K562 (cell line): ENCODE data around the gene MYL12B. TPM values are rescaled to one million over a fixed set of nuclear protein-coding genes. Genes with fewer than 3 reads are reported as not detected.

Experiments
- ATAC-seq: fragments of 200-7000 bp; cut with Tn5 transposase; 3 replicates; pipeline ENCODE4 v1.9.1; 2020; ENCODE audit warnings: moderate library complexity
- BruUV-seq: library from RNA; stranded (reverse); fragments of 400-500 nt; replicated peaks from 2 replicates; lab custom pipeline; 2021; lab: Mats Ljungman, UMichigan
- CTCF ChIA-PET: fragments of 300-600 bp; formaldehyde crosslinking; extraction: SDS; loops from one replicate; lab custom pipeline; 2021; ENCODE audit warnings: low intra/inter-chr PET ratio; lab: Yijun Ruan, JAX
- POLR2A ChIA-PET: fragments of 300-600, 350-650 bp; sonication (Branson Sonifier 250); formaldehyde crosslinking; extraction: SDS; loops from one replicate; lab custom pipeline; 2021; ENCODE audit warnings: antibody characterized with exemption, inconsistent platforms; lab: Yijun Ruan, JAX
- DNase-seq, 4 experiments: peaks; one replicate each; pipeline versions ENCODE4 v3.0.0 to v3.0.0-alpha.2; 2011 to 2018; ENCODE audit warnings: low spot score in 3 of 4, mixed read lengths in 3 of 4; ENCODE audit errors: extremely low read depth in 1 of 4
- FAIRE-seq: peaks from 2 replicates; lab custom pipeline; 2011; peaks lifted over from hg19 to GRCh38; lab: Jason Lieb, UNC
- H2AFZ ChIP-seq: 2 replicates; pipeline ENCODE4 v1.6.0; 2011; ENCODE audit warnings: low read depth, low read length, control low read depth, inconsistent platforms
- H3K27ac ChIP-seq: fragments of 200-600 bp; 3 replicates; pipeline ENCODE4 v1.8.0; 2011; ENCODE audit warnings: low read depth, mild to moderate bottlenecking, control low read depth, inconsistent platforms, low read length, moderate library complexity, mixed read lengths; ENCODE audit errors: extremely low read depth
- H3K27me3 ChIP-seq, 2 experiments: fragments of 300-600 bp in 1 of 2; 2 replicates in 1 of 2; 3 replicates in 1 of 2; pipeline versions ENCODE4 v1.6.0 to v1.8.0; 2011; ENCODE audit warnings: inconsistent platforms in 2 of 2, low read length in 2 of 2, mild to moderate bottlenecking in 1 of 2, mixed read lengths in 1 of 2, moderate library complexity in 1 of 2; ENCODE audit not compliant: control insufficient read depth in 2 of 2, insufficient read depth in 2 of 2
- H3K36me3 ChIP-seq: fragments of 300-600 bp; 3 replicates; pipeline ENCODE4 v1.8.0; 2011; ENCODE audit warnings: mild to moderate bottlenecking, low read length, inconsistent platforms; ENCODE audit not compliant: control insufficient read depth, insufficient read depth
- H3K4me1 ChIP-seq, 2 experiments: fragments of 200-600 bp in 1 of 2; replicated peaks in 1 of 2; 2 replicates in 1 of 2; 3 replicates in 1 of 2; pipeline versions ENCODE4 v1.5.1 to v1.8.0; 2011; ENCODE audit warnings: inconsistent platforms in 2 of 2, low read length in 2 of 2, mild to moderate bottlenecking in 1 of 2, mixed read lengths in 1 of 2, moderate library complexity in 1 of 2; ENCODE audit not compliant: control insufficient read depth in 2 of 2, insufficient read depth in 2 of 2
- H3K4me2 ChIP-seq: 2 replicates; pipeline ENCODE4 v1.6.1; 2011; ENCODE audit warnings: low read length, control low read depth, inconsistent platforms, mixed read lengths; ENCODE audit not compliant: insufficient read depth
- H3K4me3 ChIP-seq: fragments of 200-600 bp; sonication (generic), shearing (Covaris generic); 2 replicates; pipeline ENCODE4 v1.5.1; 2016; ENCODE audit warnings: control low read depth, inconsistent platforms
- H3K79me2 ChIP-seq: fragments of 200-600 bp; 3 replicates; pipeline ENCODE4 v1.8.0; 2011; ENCODE audit warnings: low read length, inconsistent platforms; ENCODE audit not compliant: control insufficient read depth, insufficient read depth
- H3K9ac ChIP-seq, 2 experiments: 2 replicates each; pipeline versions ENCODE4 v1.6.0 to v1.6.1; 2011; ENCODE audit warnings: low read depth in 2 of 2, low read length in 2 of 2, control low read depth in 1 of 2, inconsistent platforms in 1 of 2, mild to moderate bottlenecking in 1 of 2, mixed read lengths in 1 of 2; ENCODE audit not compliant: insufficient read depth in 1 of 2
- H3K9me1 ChIP-seq: one replicate; pipeline ENCODE4 v1.6.0; 2011; ENCODE audit warnings: inconsistent platforms, mild to moderate bottlenecking, low read length, moderate library complexity; ENCODE audit not compliant: control insufficient read depth, insufficient read depth
- H3K9me3 ChIP-seq: replicated peaks from 2 replicates; pipeline ENCODE4 v1.5.1; 2011; ENCODE audit warnings: low read depth, low read length, inconsistent platforms; ENCODE audit not compliant: control insufficient read depth, insufficient read depth
- H4K20me1 ChIP-seq: replicated peaks from 2 replicates; pipeline ENCODE4 v1.6.1; 2011; ENCODE audit warnings: low read length, inconsistent platforms, mixed read lengths; ENCODE audit not compliant: control insufficient read depth, insufficient read depth
- ARID1B ChIP-seq: fragments of 450-650 bp; IDR thresholded peaks from 2 replicates; pipeline ENCODE4 v1.6.1; 2016; ENCODE audit warnings: antibody characterized with exemption, mild to moderate bottlenecking, inconsistent platforms
- ATF3 ChIP-seq, 2 experiments: fragments of 450-650 bp in 1 of 2; sonication (generic) in 1 of 2; formaldehyde crosslinking in 1 of 2; IDR thresholded peaks in 1 of 2; conservative IDR thresholded peaks in 1 of 2; 2 replicates each; pipeline versions ENCODE4 v1.6.1 to v1.8.1; 2016 to 2023; ENCODE audit warnings: mild to moderate bottlenecking in 2 of 2, moderate library complexity in 2 of 2, inconsistent platforms in 1 of 2, missing genetic modification reagents in 1 of 2
- ATF7 ChIP-seq: fragments of 450-650 bp; IDR thresholded peaks from 2 replicates; pipeline ENCODE4 v1.7.1; 2014; ENCODE audit warnings: mild to moderate bottlenecking, moderate library complexity
- DPF2 ChIP-seq: fragments of 450-650 bp; IDR thresholded peaks from 2 replicates; pipeline ENCODE4 v1.6.1; 2016
- FOSL1 ChIP-seq: fragments of 200-800 bp; sonication (Bioruptor generic); conservative IDR thresholded peaks from 2 replicates; pipeline ENCODE4 v1.6.1; 2016; ENCODE audit warnings: missing genetic modification characterization, missing compliant biosample characterization
- JUN ChIP-seq, 2 experiments: sonication (generic) in 1 of 2; formaldehyde crosslinking in 1 of 2; IDR thresholded peaks; 2 replicates each; pipeline versions ENCODE4 v1.6.1 to v1.8.0; 2012 to 2022; ENCODE audit warnings: borderline replicate concordance in 2 of 2, mild to moderate bottlenecking in 2 of 2, improper control_type of control experiment in 1 of 2, low read depth in 1 of 2, low read length in 1 of 2, missing genetic modification reagents in 1 of 2
- JUND ChIP-seq, 2 experiments: IDR thresholded peaks; 2 replicates in 1 of 2; 3 replicates in 1 of 2; pipeline ENCODE4 v1.6.1; 2011; ENCODE audit warnings: borderline replicate concordance in 2 of 2, low read depth in 2 of 2, low read length in 2 of 2, improper control_type of control experiment in 1 of 2, missing biosample characterization in 1 of 2, missing genetic modification characterization in 1 of 2, missing genetic modification reagents in 1 of 2
- KDM1A ChIP-seq, 2 experiments: fragments of 450-650 bp; IDR thresholded peaks; 2 replicates each; pipeline ENCODE4 v1.6.1; 2016; ENCODE audit warnings: mild to moderate bottlenecking in 2 of 2
- MAFG ChIP-seq: fragments of 450-650 bp; conservative IDR thresholded peaks from 2 replicates; pipeline ENCODE4 v1.6.1; 2016; ENCODE audit warnings: missing genetic modification characterization, missing compliant biosample characterization
- NELFE ChIP-seq: IDR thresholded peaks from 2 replicates; pipeline ENCODE4 v1.6.1; 2011; ENCODE audit warnings: mild to moderate bottlenecking; ENCODE audit not compliant: insufficient read depth, insufficient read length
- NFIC ChIP-seq: fragments of 450-650 bp; IDR thresholded peaks from 2 replicates; pipeline ENCODE4 v1.6.1; 2017; ENCODE audit warnings: mild to moderate bottlenecking, inconsistent platforms
- NFIX ChIP-seq: fragments of 250-450 bp; sonication (Bioruptor Pico); IDR thresholded peaks from 2 replicates; pipeline ENCODE4 v1.4.0; 2020; ENCODE audit warnings: low read depth, mild to moderate bottlenecking, moderate library complexity
- PYGO2 ChIP-seq: fragments of 450-650 bp; IDR thresholded peaks from 2 replicates; pipeline ENCODE4 v1.6.1; 2016; ENCODE audit warnings: mild to moderate bottlenecking, missing genetic modification characterization, moderate library complexity, missing compliant biosample characterization
- SOX6 ChIP-seq: fragments of 450-650 bp; IDR thresholded peaks from 2 replicates; pipeline ENCODE4 v1.6.1; 2014; ENCODE audit warnings: mild to moderate bottlenecking
- TEAD4 ChIP-seq, 2 experiments: sonication (generic) in 1 of 2; formaldehyde crosslinking in 1 of 2; IDR thresholded peaks; 2 replicates each; pipeline versions ENCODE4 v1.6.1 to v1.8.0; 2012 to 2022; ENCODE audit warnings: borderline replicate concordance in 1 of 2, inconsistent platforms in 1 of 2, low read length in 1 of 2, mild to moderate bottlenecking in 1 of 2, missing genetic modification reagents in 1 of 2
- TRIM24 ChIP-seq, 2 experiments: fragments of 450-650 bp; IDR thresholded peaks; 2 replicates each; pipeline ENCODE4 v1.6.1; 2016
- TRIM28 ChIP-seq: fragments of 450-650 bp; IDR thresholded peaks from 2 replicates; pipeline ENCODE4 v1.6.1; 2017
- ZNF121 ChIP-seq: sonication (generic); formaldehyde crosslinking; conservative IDR thresholded peaks from 2 replicates; pipeline ENCODE4 v1.8.0; 2022; ENCODE audit warnings: missing genetic modification reagents
- WGBS: fragments of 100-300 bp; shearing (Covaris generic); methylation state at CpG from one replicate; pipeline ENCODE4 v1.1.6; 2016; ENCODE audit warnings: low coverage, mixed read lengths; ENCODE audit not compliant: insufficient coverage; ENCODE audit errors: missing lambda C conversion rate; 5-methylcytosine and 5-hydroxymethylcytosine counted together
- in situ Hi-C: fragments of 300-500 bp; cut with MboI; formaldehyde crosslinking; loops from 4 replicates; pipeline ENCODE4 v1.15.0; 2018; ENCODE audit warnings: inconsistent platforms, mixed read lengths
- intact Hi-C: fragments of 100-400 bp; cut with micrococcal nuclease; formaldehyde crosslinking; loops from 2 replicates; pipeline ENCODE4 v1.14.2; 2022
- polyA plus RNA-seq, 8 experiments: library from polyadenylated mRNA; depleted of rRNA in 4 of 8; stranded (reverse) in 5 of 8; unstranded in 3 of 8; fragments of >200 nt; fragmentation: Nextera tagmentation in 2 of 8; fragmentation: Illumina TruSeq in 1 of 8; extraction: Ambion mirVana in 2 of 8; extraction: Trizol in 1 of 8; gene quantifications; 2 replicates each; pipeline versions ENCODE4 v1.2.1 to v1.2.3, GENCODE V29; 2011 to 2014; ENCODE audit warnings: inconsistent platforms in 1 of 8, missing spikeins in 1 of 8
- total RNA-seq, 7 experiments: library from RNA; depleted of rRNA in 6 of 7; stranded (reverse); fragments of >200 nt in 6 of 7; fragmentation: Illumina TruSeq in 2 of 7; extraction: Trizol in 2 of 7; gene quantifications; 2 replicates each; pipeline versions ENCODE4 v1.2.1 to v1.2.3, GENCODE V29; 2011 to 2021; ENCODE audit warnings: low replicate concordance in 1 of 7
- TF ChIP-seq, protein P1 (sequence below): fragments of 450-650 bp; IDR thresholded peaks from 2 replicates; pipeline ENCODE4 v1.6.1; 2018; ENCODE audit warnings: mild to moderate bottlenecking, low read depth; ENCODE audit not compliant: partially characterized antibody

MYL12B gene
- total and polyA plus RNA-seq, 9 of the 15 experiments (the other 6 are each of a cell fraction or from before 2014, with no cell fraction given): 220 to 995 (median 463) TPM

DNA sequence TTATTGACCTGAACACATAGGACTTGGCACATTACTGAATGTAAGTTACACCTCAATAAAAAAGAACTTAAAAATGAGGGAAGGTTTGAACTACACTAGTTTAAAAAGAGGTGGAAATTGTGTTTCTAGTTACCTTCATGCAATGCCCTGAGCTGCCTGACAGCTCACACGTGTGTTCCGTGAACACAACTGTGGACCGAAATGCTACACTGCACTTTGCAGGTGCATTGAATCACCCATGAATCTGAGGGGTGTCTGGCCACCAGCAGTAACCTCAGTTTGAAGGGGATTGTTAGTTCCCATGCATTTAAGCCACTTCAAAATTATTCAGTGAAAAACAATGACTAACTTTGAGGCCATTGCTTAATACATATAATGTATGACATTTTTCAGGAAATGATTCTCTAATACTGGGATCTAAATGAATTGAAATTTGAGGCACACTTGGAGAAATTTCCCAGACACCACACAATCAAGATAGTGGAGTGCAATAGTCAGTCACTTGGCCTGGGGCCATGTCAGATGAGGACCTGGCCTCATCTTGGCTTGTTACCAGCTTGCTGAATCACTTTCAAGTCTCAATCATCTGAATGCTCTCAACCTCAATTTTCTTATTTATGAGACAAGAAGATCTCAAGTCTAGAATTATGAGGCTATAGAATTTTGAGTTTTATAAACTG, 59.3 kb downstream of the MYL12B start:
- in situ Hi-C loops: no loop called here
- 43% methylated on average over 3 of the region's 3 CpGs for WGBS
- no peak overlapping the region for H3K27ac ChIP-seq
- TF ChIP-seq ATF3 (IDR thresholded peaks at IDR 0.05) (peak; percentile 58; the same call in 1 of the 2 replicates), ATF3 (CRISPR knock-in tag; conservative IDR thresholded peaks at IDR 0.05) (no peak), JUND (IDR thresholded peaks at IDR 0.05; ENCODE audit: borderline replicate concordance, low read depth, low read length) (peak; percentile 74), JUND (tag; IDR thresholded peaks at IDR 0.05; ENCODE audit: borderline replicate concordance, low read depth, low read length) (peak; percentile 85; the same call in 2 of the 3 replicates), SOX6 (peak; percentile 40; the same call in 1 of the 2 replicates), DPF2 (peak; percentile 51), NFIX (CRISPR knock-in tag) (0 out of 2 replicates have a peak, but pooled peaks have one; percentile 35), ZNF121 (no peak), JUN (IDR thresholded peaks at IDR 0.05; ENCODE audit: borderline replicate concordance, low read depth, low read length) (peak; percentile 59; the same call in 1 of the 2 replicates), JUN (CRISPR knock-in tag; IDR thresholded peaks at IDR 0.05; ENCODE audit: borderline replicate concordance) (no peak), PYGO2 (tag) (0 out of 2 replicates have a peak, but pooled peaks have one; percentile 46), FOSL1 (tag) (peak; percentile 88), ARID1B (peak; percentile 52; the same call in 1 of the 2 replicates), TEAD4 (IDR thresholded peaks at IDR 0.05; ENCODE audit: low read length) (peak; percentile 30; the same call in 1 of the 2 replicates), TEAD4 (CRISPR knock-in tag; IDR thresholded peaks at IDR 0.05; ENCODE audit: borderline replicate concordance) (no peak), KDM1A (IDR thresholded peaks at IDR 0.05) (peak; percentile 24 to 25; a peak in 2 of 4 replicates), ATF7 (peak; percentile 74; the same call in 1 of the 2 replicates), TRIM24 (IDR thresholded peaks at IDR 0.05) (peak in 1 of 2 experiments; percentile 77; a peak in 1 of 4 replicates), TRIM28 (peak; percentile 63; the same call in 1 of the 2 replicates), NFIC (peak; percentile 98), MAFG (peak; percentile 53), NELFE (no peak)
- TF ChIP-seq, protein P1, sequence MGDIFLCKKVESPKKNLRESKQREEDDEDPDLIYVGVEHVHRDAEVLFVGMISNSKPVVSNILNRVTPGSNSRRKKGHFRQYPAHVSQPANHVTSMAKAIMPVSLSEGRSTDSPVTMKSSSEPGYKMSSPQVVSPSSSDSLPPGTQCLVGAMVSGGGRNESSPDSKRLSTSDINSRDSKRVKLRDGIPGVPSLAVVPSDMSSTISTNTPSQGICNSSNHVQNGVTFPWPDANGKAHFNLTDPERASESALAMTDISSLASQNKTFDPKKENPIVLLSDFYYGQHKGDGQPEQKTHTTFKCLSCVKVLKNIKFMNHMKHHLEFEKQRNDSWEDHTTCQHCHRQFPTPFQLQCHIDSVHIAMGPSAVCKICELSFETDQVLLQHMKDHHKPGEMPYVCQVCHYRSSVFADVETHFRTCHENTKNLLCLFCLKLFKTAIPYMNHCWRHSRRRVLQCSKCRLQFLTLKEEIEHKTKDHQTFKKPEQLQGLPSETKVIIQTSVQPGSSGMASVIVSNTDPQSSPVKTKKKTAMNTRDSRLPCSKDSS: no peak

More for the DNA sequence above, 59.3 kb downstream of the MYL12B start:
- peaks cover 0 to 22% of the 10 kb centered on the region in 2 experiments; a peak in 4 of 5 replicates for H3K4me1 ChIP-seq
- H4K20me1 ChIP-seq: no peaks in the 10 kb centered on the region
- no peak overlapping the region for H3K4me3 ChIP-seq
- no peaks in the 10 kb centered on the region for H3K79me2 ChIP-seq
- no peak overlapping the region for H2AFZ ChIP-seq
- intact Hi-C loops: no loop called here
- CTCF ChIA-PET: no interaction called here
- BruUV-seq: no TSS peak
- no peaks in the 10 kb centered on the region for H3K36me3 ChIP-seq
- H3K27me3 ChIP-seq: no peaks in the 10 kb centered on the region
- DNase-seq (peak in 3 of 4 experiments; percentile 34 to 83 (median 65)), ATAC-seq (peak; percentile 66), FAIRE-seq (peak; percentile 89)
- no peaks in the 10 kb centered on the region for H3K9me1 ChIP-seq
- POLR2A ChIA-PET: interaction anchor here (0.7 to 1.1 kb wide), 3 partner anchors 24 to 127 kb away, joined by 3 to 5 read pairs (median 4); no protein-coding TSS in a partner anchor
- no peak overlapping the region for H3K4me2 ChIP-seq
- no peaks in the 10 kb centered on the region for H3K9me3 ChIP-seq
- H3K9ac ChIP-seq: no peak overlapping the region
